Loucy (cell line): ENCODE measurements around the gene IL12RB1.

ENCODE experiments used
- H2AFZ ChIP-seq: fragments of 200-600 bp; sonication (generic); 2 replicates; pipeline ENCODE4 v1.6.0; 2016; ENCODE audit warnings: antibody characterized with exemption, mild to moderate bottlenecking, low read length, moderate library complexity
- H3F3A ChIP-seq: fragments of 200-600 bp; 2 replicates; pipeline ENCODE4 v1.6.0; 2016; ENCODE audit warnings: antibody characterized with exemption, low read depth, mild to moderate bottlenecking
- H3K27me3 ChIP-seq: fragments of 200-600 bp; sonication (generic); 2 replicates; pipeline ENCODE4 v1.6.1; 2014; ENCODE audit warnings: low read length, mild to moderate bottlenecking; ENCODE audit not compliant: insufficient read depth, poor library complexity, severe bottlenecking
- H3K36me3 ChIP-seq: fragments of 200-600 bp; sonication (generic); 2 replicates; pipeline ENCODE4 v1.6.1; 2016; ENCODE audit warnings: low read length; ENCODE audit not compliant: insufficient read depth
- H3K4me1 ChIP-seq: fragments of 200-600 bp; sonication (generic); 2 replicates; pipeline ENCODE4 v1.5.1; 2014; ENCODE audit warnings: low read length, mild to moderate bottlenecking; ENCODE audit not compliant: insufficient read depth, poor library complexity, severe bottlenecking
- H3K4me2 ChIP-seq: fragments of 200-600 bp; sonication (generic); 2 replicates; pipeline ENCODE4 v1.6.0; 2014; ENCODE audit warnings: antibody characterized with exemption, low read length, low read depth, mild to moderate bottlenecking; ENCODE audit not compliant: poor library complexity, severe bottlenecking
- H3K4me3 ChIP-seq: fragments of 200-600 bp; sonication (generic); 2 replicates; pipeline ENCODE4 v1.5.1; 2014; ENCODE audit warnings: low read length, mild to moderate bottlenecking, mixed read lengths; ENCODE audit not compliant: poor library complexity, severe bottlenecking
- H3K79me2 ChIP-seq: fragments of 200-600 bp; sonication (generic); 2 replicates; pipeline ENCODE4 v1.6.1; 2014; ENCODE audit warnings: low read length; ENCODE audit not compliant: insufficient read depth
- H3K9ac ChIP-seq: fragments of 200-600 bp; sonication (generic); 2 replicates; pipeline ENCODE4 v1.6.0; 2014; ENCODE audit warnings: mild to moderate bottlenecking, low read depth, low read length, moderate library complexity; ENCODE audit not compliant: poor library complexity, severe bottlenecking
- H3K9me2 ChIP-seq: fragments of 200-600 bp; sonication (generic); replicated peaks from 2 replicates; pipeline ENCODE4 v1.6.1; 2016; ENCODE audit warnings: low read depth, low read length, mixed read lengths
- H3K9me3 ChIP-seq: fragments of 200-600 bp; sonication (generic); 2 replicates; pipeline ENCODE4 v1.6.1; 2014; ENCODE audit warnings: mild to moderate bottlenecking, antibody characterized with exemption, low read length, low read depth; ENCODE audit not compliant: insufficient read depth
- H4K20me1 ChIP-seq: fragments of 200-600 bp; sonication (generic); 2 replicates; pipeline ENCODE4 v1.6.0; 2014; ENCODE audit warnings: antibody characterized with exemption, low read length, mild to moderate bottlenecking; ENCODE audit not compliant: insufficient read depth, poor library complexity, severe bottlenecking
- EZH2phosphoT487 ChIP-seq: fragments of 200-600 bp; IDR thresholded peaks from 2 replicates; pipeline ENCODE4 v1.6.1; 2018; ENCODE audit warnings: antibody characterized with exemption, mild to moderate bottlenecking, moderate library complexity, borderline replicate concordance
- TF ChIP-seq, protein P1 (sequence below): fragments of 200-600 bp; sonication (generic); conservative IDR thresholded peaks from 2 replicates; pipeline ENCODE4 v1.5.1; 2014; ENCODE audit warnings: mild to moderate bottlenecking, antibody characterized with exemption, low read length

The IL12RB1 gene

DNA sequence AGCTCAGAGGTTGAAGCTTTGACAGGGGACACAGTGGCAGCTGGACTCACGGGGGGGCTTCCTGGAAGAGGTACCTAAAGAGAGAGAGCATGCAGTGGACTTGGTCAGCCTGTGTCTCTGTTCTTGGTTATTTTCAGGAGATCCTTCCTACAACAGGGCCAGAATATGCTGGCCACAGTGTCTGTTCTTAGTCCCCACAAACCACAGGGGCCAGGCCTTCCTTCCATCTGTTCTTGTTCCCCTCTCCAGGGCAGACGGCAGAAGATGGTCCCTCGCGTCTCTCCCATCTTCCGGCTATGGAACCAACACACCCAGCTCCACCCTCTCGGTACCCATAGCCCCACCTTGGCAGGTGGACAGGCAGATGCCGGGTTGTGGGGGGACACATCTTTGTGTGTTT lies 35.7 kb upstream of the IL12RB1 start:
- no peak overlapping the region for H3K4me3 ChIP-seq
- no peak overlapping the region for H3K9ac ChIP-seq
- H3K36me3 ChIP-seq, result peaks cover 6% of the 10 kb centered on the region; the same call in 1 of the 2 replicates
- no peak overlapping the region for H2AFZ ChIP-seq
- H3K9me2 ChIP-seq, result no peaks in the 10 kb centered on the region
- TF ChIP-seq EZH2phosphoT487, result no peak
- TF ChIP-seq, protein P1, sequence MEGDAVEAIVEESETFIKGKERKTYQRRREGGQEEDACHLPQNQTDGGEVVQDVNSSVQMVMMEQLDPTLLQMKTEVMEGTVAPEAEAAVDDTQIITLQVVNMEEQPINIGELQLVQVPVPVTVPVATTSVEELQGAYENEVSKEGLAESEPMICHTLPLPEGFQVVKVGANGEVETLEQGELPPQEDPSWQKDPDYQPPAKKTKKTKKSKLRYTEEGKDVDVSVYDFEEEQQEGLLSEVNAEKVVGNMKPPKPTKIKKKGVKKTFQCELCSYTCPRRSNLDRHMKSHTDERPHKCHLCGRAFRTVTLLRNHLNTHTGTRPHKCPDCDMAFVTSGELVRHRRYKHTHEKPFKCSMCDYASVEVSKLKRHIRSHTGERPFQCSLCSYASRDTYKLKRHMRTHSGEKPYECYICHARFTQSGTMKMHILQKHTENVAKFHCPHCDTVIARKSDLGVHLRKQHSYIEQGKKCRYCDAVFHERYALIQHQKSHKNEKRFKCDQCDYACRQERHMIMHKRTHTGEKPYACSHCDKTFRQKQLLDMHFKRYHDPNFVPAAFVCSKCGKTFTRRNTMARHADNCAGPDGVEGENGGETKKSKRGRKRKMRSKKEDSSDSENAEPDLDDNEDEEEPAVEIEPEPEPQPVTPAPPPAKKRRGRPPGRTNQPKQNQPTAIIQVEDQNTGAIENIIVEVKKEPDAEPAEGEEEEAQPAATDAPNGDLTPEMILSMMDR, result no peak
- H3K79me2 ChIP-seq, result peaks cover 6% of the 10 kb centered on the region; the same call in 1 of the 2 replicates
- no peaks in the 10 kb centered on the region for H3F3A ChIP-seq
- no peaks in the 10 kb centered on the region for H3K9me3 ChIP-seq
- H4K20me1 ChIP-seq, result no peaks in the 10 kb centered on the region
- H3K27me3 ChIP-seq, result no peaks in the 10 kb centered on the region
- H3K4me1 ChIP-seq, result peaks cover 19% of the 10 kb centered on the region
- H3K4me2 ChIP-seq, result no peak overlapping the region

DNA sequence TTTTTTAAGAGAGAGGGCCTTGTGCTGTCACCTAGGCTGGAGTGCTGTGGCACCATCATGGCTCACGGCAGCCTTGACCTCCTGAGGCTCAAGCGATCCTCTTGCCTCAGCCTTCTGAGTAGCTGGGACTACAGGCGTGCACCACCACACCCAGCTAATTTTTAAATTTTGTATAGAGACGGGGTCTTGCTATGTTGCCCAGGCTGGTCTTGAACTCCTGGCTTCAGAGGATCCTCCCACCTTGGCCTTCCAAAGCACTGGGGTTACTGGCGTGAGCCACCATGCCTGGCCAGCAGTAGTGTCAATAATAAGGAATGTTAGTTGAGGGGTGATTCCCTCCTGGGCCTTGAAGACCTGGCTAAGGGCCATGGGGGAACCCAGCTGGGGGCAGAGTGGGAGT lies 34.4 kb upstream of the IL12RB1 start:
- Histone ChIP-seq H3K4me1 (peaks cover 22% of the 10 kb centered on the region), H3K27me3 (no peaks in the 10 kb centered on the region), H3K9me2 (no peaks in the 10 kb centered on the region), H3K4me2 (no peak overlapping the region), H3F3A (no peaks in the 10 kb centered on the region), H3K9ac (no peak overlapping the region), H3K36me3 (peaks cover 6% of the 10 kb centered on the region; the same call in 1 of the 2 replicates), H4K20me1 (no peaks in the 10 kb centered on the region), H3K4me3 (no peak overlapping the region), H3K9me3 (no peaks in the 10 kb centered on the region), H2AFZ (no peak overlapping the region), H3K79me2 (peaks cover 6% of the 10 kb centered on the region; the same call in 1 of the 2 replicates)
- no peak for TF ChIP-seq EZH2phosphoT487
- TF ChIP-seq, protein P1, result no peak

DNA sequence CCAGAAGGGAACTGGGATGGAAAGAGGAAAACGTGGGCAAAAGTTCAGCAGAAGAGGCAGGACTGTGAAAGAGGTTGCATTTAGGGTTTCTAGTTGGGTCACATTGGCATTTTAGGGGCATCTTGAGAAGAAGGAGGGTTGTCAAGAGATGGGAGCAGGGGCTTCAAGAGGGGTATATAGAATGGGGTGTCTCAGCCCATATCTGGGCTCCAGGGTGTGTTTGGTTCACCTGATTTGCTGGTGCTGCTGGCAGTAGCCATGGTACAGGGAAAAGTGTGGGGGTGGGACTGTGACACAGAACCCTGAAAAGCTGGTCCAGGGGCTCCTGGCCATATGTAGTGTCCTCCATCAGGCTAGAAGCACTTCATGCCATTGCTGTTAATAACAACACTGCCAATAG lies 33.4 kb upstream of the IL12RB1 start:
- Histone ChIP-seq H3K4me2 (peak overlapping the region; percentile 86), H3K9me3 (no peaks in the 10 kb centered on the region), H4K20me1 (no peaks in the 10 kb centered on the region), H3K79me2 (peaks cover 6% of the 10 kb centered on the region; the same call in 1 of the 2 replicates), H3F3A (no peaks in the 10 kb centered on the region), H2AFZ (no peak overlapping the region), H3K9me2 (no peaks in the 10 kb centered on the region), H3K9ac (no peak overlapping the region), H3K27me3 (no peaks in the 10 kb centered on the region), H3K4me3 (no peak overlapping the region), H3K36me3 (peaks cover 6% of the 10 kb centered on the region; the same call in 1 of the 2 replicates), H3K4me1 (peaks cover 22% of the 10 kb centered on the region)
- TF ChIP-seq, protein P1, result no peak
- no peak for TF ChIP-seq EZH2phosphoT487
